Right lobe of liver (tissue), 6 donors: Measurements from ENCODE around the gene GLDN. TPM values are rescaled to one million over a fixed set of nuclear protein-coding genes. Genes with fewer than 3 reads are reported as not detected.

ENCODE experiments used
- ATAC-seq, 4 donors: fragments of 200-7000 bp; cut with Tn5 transposase; one replicate each; pipeline ENCODE4 v1.9.1; 2020; ENCODE audit warnings: mild to moderate bottlenecking in 4 of 4, moderate library complexity in 4 of 4
- DNase-seq, 3 donors: peaks; one replicate each; pipeline ENCODE4 v3.0.0-alpha.2; 2020
- H3K27ac ChIP-seq, 3 donors: fragments of 200-600 bp; one replicate each; pipeline ENCODE4 v1.8.0; 2022
- H3K27me3 ChIP-seq, 2 donors: fragments of 200-600 bp; one replicate each; pipeline ENCODE4 v1.8.0; 2022
- H3K36me3 ChIP-seq, 4 donors: fragments of 200-600 bp; sonication (generic) in 1 of 4; one replicate each; pipeline versions ENCODE4 v1.5.1 to v1.8.0; 2017 to 2022; ENCODE audit warnings: control low read depth in 1 of 4
- H3K4me1 ChIP-seq, 4 donors: fragments of 200-600 bp; sonication (generic) in 1 of 4; one replicate each; pipeline versions ENCODE4 v1.5.1 to v1.8.0; 2017 to 2022; ENCODE audit warnings: control low read depth in 1 of 4
- H3K4me3 ChIP-seq, 3 donors: fragments of 200-600 bp; one replicate each; pipeline ENCODE4 v1.8.0; 2022
- H3K9me3 ChIP-seq, 4 donors: fragments of 200-600 bp; sonication (generic) in 1 of 4; one replicate each; pipeline versions ENCODE4 v1.5.1 to v1.8.0; 2017 to 2022; ENCODE audit warnings: control low read depth in 1 of 4
- CTCF ChIP-seq, 4 donors: fragments of 200-600 bp in 3 of 4; fragments of 450-650 bp in 1 of 4; IDR thresholded peaks; one replicate each; pipeline versions ENCODE4 v1.5.1 to v1.8.0; 2016 to 2022; ENCODE audit warnings: antibody characterized with exemption in 4 of 4, mild to moderate bottlenecking in 2 of 4
- POLR2A ChIP-seq: fragments of 450-650 bp; IDR thresholded peaks from one replicate; pipeline ENCODE4 v1.6.1; 2017; ENCODE audit warnings: antibody characterized with exemption, mild to moderate bottlenecking
- WGBS: methylation state at CpG from one replicate; pipeline ENCODE4 v1.1.6; 2018; ENCODE audit warnings: low coverage, low lambda C conversion rate; ENCODE audit not compliant: insufficient coverage; ENCODE audit errors: missing lambda C conversion rate; 5-methylcytosine and 5-hydroxymethylcytosine counted together
- intact Hi-C, 2 donors: fragments of 100-400 bp; cut with DNase I; formaldehyde crosslinking; loops; one replicate each; pipeline versions ENCODE4 v1.11.2 to v1.14.1; 2022
- total RNA-seq, 6 experiments: library from RNA; depleted of rRNA in 2 of 6; stranded (reverse); fragments of >200 nt in 2 of 6; fragmentation: NEBNext Ultra II Directional in 3 of 6; extraction: Animal tissue kit (Norgen Biotek cat#: 25700) in 3 of 6; gene quantifications; one replicate each; pipeline versions ENCODE4 v1.1.0 to v1.2.4, GENCODE V29; 2016 to 2023
- donor health status: DM: no; HTN: yes; CAD: no.
- donor health status: DM: no; HTN: no; CAD: no.
- donor health status: DM: no; HTN: no; CAD: no.
- donor health status: DM: no; HTN: yes; CAD: no.
- donor health status: DM: no; HTN: yes; CAD: no.

Gene GLDN
- total RNA-seq, 6 experiments from 2014 or later: 0.18 to 0.81 (median 0.43) TPM

- Histone ChIP-seq H3K4me1 (no peaks in the 10 kb centered on the region), H3K9me3 (no peaks in the 10 kb centered on the region), H3K27me3 (no peaks in the 10 kb centered on the region), H3K4me3 (no peak overlapping the region), H3K36me3 (no peaks in the 10 kb centered on the region), H3K27ac (no peak overlapping the region)
- intact Hi-C loops: no loop called here
- ATAC-seq (no peak), DNase-seq (no peak)
- 43% methylated on average over 1 of the region's 1 CpG for WGBS
- TF ChIP-seq POLR2A: no peak
- TF ChIP-seq CTCF (IDR thresholded peaks at IDR 0.05): no peak
Measured at GRCh38 chr15:51424780-51425179, 83.3 kb downstream of the GLDN start.

- H3K27ac ChIP-seq: no peak overlapping the region
- H3K27me3 ChIP-seq: no peaks in the 10 kb centered on the region
- H3K9me3 ChIP-seq: no peaks in the 10 kb centered on the region
- no peak overlapping the region for H3K4me3 ChIP-seq
- intact Hi-C loops: no loop called here
- no peak for TF ChIP-seq POLR2A
- TF ChIP-seq CTCF (IDR thresholded peaks at IDR 0.05): no peak
- no peaks in the 10 kb centered on the region for H3K4me1 ChIP-seq
- no peak for ATAC-seq
- no peak for DNase-seq
- WGBS: 31% methylated on average over 1 of the region's 1 CpG
- H3K36me3 ChIP-seq: no peaks in the 10 kb centered on the region
Measured at GRCh38 chr15:51425517-51426040, 84.1 kb downstream of the GLDN start.

GRCh38 chr15:51438526-51438925 lies 97.1 kb downstream of the GLDN start:
- 46% methylated on average over 2 of the region's 2 CpGs for WGBS
- DNase-seq (no peak), ATAC-seq (no peak)

GRCh38 chr15:51443282-51443914 lies 101.9 kb downstream of the GLDN start:
- no peak for TF ChIP-seq POLR2A
- WGBS: no CpG with 5 or more reads among the region's 4 CpGs
- no peak overlapping the region for H3K27ac ChIP-seq
- H3K36me3 ChIP-seq: no peaks in the 10 kb centered on the region
- H3K27me3 ChIP-seq: no peaks in the 10 kb centered on the region
- no peak overlapping the region for H3K4me3 ChIP-seq
- no peaks in the 10 kb centered on the region for H3K9me3 ChIP-seq
- intact Hi-C loops: no loop called here
- H3K4me1 ChIP-seq: no peaks in the 10 kb centered on the region
- DNase-seq (no peak), ATAC-seq (peak in 2 of 4 donors; percentile 36 to 41)

More at GRCh38 chr15:51438526-51438925, 97.1 kb downstream of the GLDN start:
- Histone ChIP-seq H3K4me1 (no peaks in the 10 kb centered on the region), H3K27me3 (no peaks in the 10 kb centered on the region), H3K9me3 (no peaks in the 10 kb centered on the region), H3K27ac (no peak overlapping the region), H3K36me3 (no peaks in the 10 kb centered on the region), H3K4me3 (no peak overlapping the region)
- intact Hi-C loops: no loop called here
- TF ChIP-seq POLR2A (no peak), CTCF (IDR thresholded peaks at IDR 0.05) (no peak)

- no peak for TF ChIP-seq POLR2A
- DNase-seq (no peak), ATAC-seq (no peak)
- Histone ChIP-seq H3K9me3 (no peaks in the 10 kb centered on the region), H3K4me3 (no peak overlapping the region), H3K4me1 (no peaks in the 10 kb centered on the region), H3K27ac (no peak overlapping the region), H3K27me3 (no peaks in the 10 kb centered on the region), H3K36me3 (peaks cover 0 to 4% (median 0%) of the 10 kb centered on the region in 4 donors)
- WGBS: 100% methylated on average over 1 of the region's 1 CpG
- intact Hi-C loops: no loop called here
Measured at GRCh38 chr15:51444112-51444511, 102.7 kb downstream of the GLDN start.
